Measurements from ENCODE around the gene DHRS11. TPM values are rescaled to one million over a fixed set of nuclear protein-coding genes. Genes with fewer than 3 reads are reported as not detected.
A peak's percentile ranks its signal among the peaks of the same experiment; 100 is the strongest.

DHRS11 gene
- total RNA-seq, 5 donors from 2014 or later (not counting 1 experiment from before 2014, with no cell fraction given) = 2.6 to 9.7 (median 6.3) TPM

GRCh38 chr17:36608794-36609497 lies 17.3 kb downstream of the DHRS11 start:
- 84% methylated on average over 19 of the region's 24 CpGs for WGBS (ENCODE audit: insufficient coverage)
- ChIA-PET POLR2A (no interaction called here), CTCF (no interaction called here)
- peak in 1 of 35 experiments; percentile 10 for DNase-seq
- Mint-ChIP-seq H3K36me3 (peaks cover 5% of the 10 kb centered on the region), H3K9me3 (no peaks in the 10 kb centered on the region), H3K4me1 (peaks cover 29 to 31% (median 29%) of the 10 kb centered on the region in 3 donors), H3K4me3 (no peak overlapping the region), H3K27ac (no peak overlapping the region), H3K27me3 (no peaks in the 10 kb centered on the region)
- H3K27ac ChIP-seq (ENCODE audit: low read length) = no peak overlapping the region
- H3K36me3 ChIP-seq (ENCODE audit: control insufficient read depth in 2 of 2, extremely low read depth in 1 of 2, insufficient read depth in 1 of 2, low read length in 1 of 2) = peaks cover 4 to 5% of the 10 kb centered on the region in 2 donors
- H3K9me3 ChIP-seq = no peaks in the 10 kb centered on the region
- H3K4me3 ChIP-seq (ENCODE audit: control insufficient read depth in 1 of 2, extremely low read depth in 1 of 2, low read length in 1 of 2) = no peak overlapping the region
- peak in 1 of 4 experiments; percentile 22 for ATAC-seq (replicated peaks in 1 of 4)
- H3K4me1 ChIP-seq (ENCODE audit: control insufficient read depth in 1 of 2, extremely low read depth in 1 of 2, insufficient read depth in 2 of 2, low read length in 2 of 2) = peaks cover 0 to 16% of the 10 kb centered on the region in 2 experiments
- peaks cover 0 to 4% of the 10 kb centered on the region in 2 experiments for H3K27me3 ChIP-seq (replicated peaks in 1 of 2; ENCODE audit: control insufficient read depth in 2 of 2, extremely low read depth in 1 of 2, insufficient read depth in 2 of 2, low read length in 1 of 2)

DNA sequence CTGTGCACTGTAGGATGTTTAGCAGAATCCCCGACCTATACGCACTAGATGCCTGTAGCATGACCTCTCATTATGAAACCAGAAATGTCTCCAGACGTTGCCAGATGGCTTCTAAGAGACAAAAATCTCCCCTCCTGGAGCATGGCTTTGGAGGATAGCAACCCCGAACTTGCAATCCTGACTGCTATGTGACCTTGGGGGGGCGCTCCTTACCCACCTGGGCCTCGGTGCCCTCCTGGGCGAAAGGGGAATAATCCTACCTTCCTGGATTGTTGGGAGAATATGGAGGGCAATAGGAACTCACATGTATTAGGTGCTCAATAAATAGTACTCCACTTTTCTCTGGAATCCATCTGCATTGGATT lies 17.8 kb downstream of the DHRS11 start:
- Mint-ChIP-seq H3K27me3 (no peaks in the 10 kb centered on the region), H3K4me3 (no peak overlapping the region), H3K4me1 (peaks cover 24 to 25% (median 24%) of the 10 kb centered on the region in 3 donors), H3K36me3 (peaks cover 5% of the 10 kb centered on the region), H3K27ac (no peak overlapping the region), H3K9me3 (no peaks in the 10 kb centered on the region)
- no peak for ATAC-seq (replicated peaks in 1 of 4)
- no peak overlapping the region for H3K27ac ChIP-seq (ENCODE audit: low read length)
- DNase-seq = no peak
- H3K4me3 ChIP-seq (ENCODE audit: control insufficient read depth in 1 of 2, extremely low read depth in 1 of 2, low read length in 1 of 2) = no peak overlapping the region
- H3K9me3 ChIP-seq = no peaks in the 10 kb centered on the region
- H3K36me3 ChIP-seq (ENCODE audit: control insufficient read depth in 2 of 2, extremely low read depth in 1 of 2, insufficient read depth in 1 of 2, low read length in 1 of 2) = peaks cover 4 to 5% of the 10 kb centered on the region in 2 donors
- H3K27me3 ChIP-seq (replicated peaks in 1 of 2; ENCODE audit: control insufficient read depth in 2 of 2, extremely low read depth in 1 of 2, insufficient read depth in 2 of 2, low read length in 1 of 2) = peaks cover 0 to 6% of the 10 kb centered on the region in 2 experiments
- peaks cover 0 to 12% of the 10 kb centered on the region in 2 experiments for H3K4me1 ChIP-seq (ENCODE audit: control insufficient read depth in 1 of 2, extremely low read depth in 1 of 2, insufficient read depth in 2 of 2, low read length in 2 of 2)
- POLR2A ChIA-PET = no interaction called here
- CTCF ChIA-PET = no interaction called here
- 100% methylated on average over 2 of the region's 7 CpGs for WGBS (ENCODE audit: insufficient coverage)

GRCh38 chr17:36610474-36610873 lies 18.8 kb downstream of the DHRS11 start:
- Histone ChIP-seq H3K36me3 (ENCODE audit: control insufficient read depth in 2 of 2, extremely low read depth in 1 of 2, insufficient read depth in 1 of 2, low read length in 1 of 2) (peaks cover 4 to 5% of the 10 kb centered on the region in 2 donors), H3K4me3 (ENCODE audit: control insufficient read depth in 1 of 2, extremely low read depth in 1 of 2, low read length in 1 of 2) (no peak overlapping the region), H3K9me3 (no peaks in the 10 kb centered on the region), H3K4me1 (ENCODE audit: control insufficient read depth in 1 of 2, extremely low read depth in 1 of 2, insufficient read depth in 2 of 2, low read length in 2 of 2) (peaks cover 0 to 12% of the 10 kb centered on the region in 2 experiments), H3K27me3 (replicated peaks in 1 of 2; ENCODE audit: control insufficient read depth in 2 of 2, extremely low read depth in 1 of 2, insufficient read depth in 2 of 2, low read length in 1 of 2) (peaks cover 0 to 9% of the 10 kb centered on the region in 2 experiments), H3K27ac (ENCODE audit: low read length) (no peak overlapping the region)
- no peak for ATAC-seq (replicated peaks in 1 of 4)
- 100% methylated on average over 1 of the region's 6 CpGs for WGBS (ENCODE audit: insufficient coverage)
- CTCF ChIA-PET = interaction anchor here in 1 of 2 donors (0.6 to 0.9 kb wide), 2 partner anchors 43 to 97 kb away, joined by 3 to 9 read pairs; no protein-coding TSS in a partner anchor
- POLR2A ChIA-PET = no interaction called here
- Mint-ChIP-seq H3K27ac (no peak overlapping the region), H3K4me3 (no peak overlapping the region), H3K9me3 (no peaks in the 10 kb centered on the region), H3K36me3 (peaks cover 5% of the 10 kb centered on the region), H3K4me1 (peaks cover 15 to 18% (median 16%) of the 10 kb centered on the region in 3 donors), H3K27me3 (no peaks in the 10 kb centered on the region)
- DNase-seq = no peak

- DNase-seq = no peak
- Mint-ChIP-seq H3K27me3 (no peaks in the 10 kb centered on the region), H3K36me3 (peaks cover 5% of the 10 kb centered on the region), H3K9me3 (no peaks in the 10 kb centered on the region), H3K4me3 (no peak overlapping the region), H3K4me1 (peaks cover 7 to 11% (median 9%) of the 10 kb centered on the region in 3 donors), H3K27ac (no peak overlapping the region)
- WGBS (ENCODE audit: insufficient coverage) = 94% methylated on average over 2 of the region's 9 CpGs
- Histone ChIP-seq H3K4me3 (ENCODE audit: control insufficient read depth in 1 of 2, extremely low read depth in 1 of 2, low read length in 1 of 2) (no peak overlapping the region), H3K27me3 (replicated peaks in 1 of 2; ENCODE audit: control insufficient read depth in 2 of 2, extremely low read depth in 1 of 2, insufficient read depth in 2 of 2, low read length in 1 of 2) (peaks cover 0 to 13% of the 10 kb centered on the region in 2 experiments), H3K4me1 (ENCODE audit: control insufficient read depth in 1 of 2, extremely low read depth in 1 of 2, insufficient read depth in 2 of 2, low read length in 2 of 2) (peaks cover 0 to 12% of the 10 kb centered on the region in 2 experiments), H3K36me3 (ENCODE audit: control insufficient read depth in 2 of 2, extremely low read depth in 1 of 2, insufficient read depth in 1 of 2, low read length in 1 of 2) (peaks cover 4 to 5% of the 10 kb centered on the region in 2 donors), H3K9me3 (no peaks in the 10 kb centered on the region), H3K27ac (ENCODE audit: low read length) (no peak overlapping the region)
- ChIA-PET CTCF (interaction anchor here (0.6 to 0.9 kb wide), 2 partner anchors 44 to 94 kb away, joined by 3 read pairs; no protein-coding TSS in a partner anchor), POLR2A (no interaction called here)
- no peak for ATAC-seq (replicated peaks in 1 of 4)
These were observed 19.8 kb downstream of the DHRS11 start for GRCh38 chr17:36611345-36612072.

DNA sequence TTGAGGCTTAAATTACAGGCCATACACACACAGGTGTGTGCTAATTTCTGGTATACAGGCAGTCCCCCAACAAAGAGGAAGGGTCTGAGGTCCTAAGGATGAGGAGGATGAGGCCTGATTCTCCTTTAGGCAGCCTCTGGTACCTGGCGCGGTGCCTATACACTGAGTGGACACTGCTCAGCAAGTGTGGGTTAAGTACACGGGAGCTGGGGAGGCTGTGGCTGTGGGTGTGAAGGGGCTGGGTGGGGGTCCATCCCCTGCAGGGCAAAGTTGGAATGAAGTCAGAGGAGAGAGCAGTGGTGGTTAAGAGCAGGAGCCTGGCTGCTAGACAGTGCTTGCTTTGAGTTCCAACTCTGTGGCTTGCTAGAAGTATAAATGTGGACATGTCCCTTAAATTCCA lies 20.6 kb downstream of the DHRS11 start:
- DNase-seq (no peak), ATAC-seq (replicated peaks in 1 of 4) (no peak)
- Mint-ChIP-seq H3K4me1 (peaks cover 7 to 11% (median 9%) of the 10 kb centered on the region in 3 donors), H3K36me3 (peaks cover 5% of the 10 kb centered on the region), H3K4me3 (no peak overlapping the region), H3K27ac (no peak overlapping the region), H3K9me3 (no peaks in the 10 kb centered on the region), H3K27me3 (no peaks in the 10 kb centered on the region)
- ChIA-PET POLR2A (interaction anchor here in 1 of 2 donors (0.6 kb wide), 1 partner anchor 1219 kb away, joined by 4 read pairs; no protein-coding TSS in a partner anchor), CTCF (no interaction called here)
- Histone ChIP-seq H3K27ac (ENCODE audit: low read length) (no peak overlapping the region), H3K4me3 (ENCODE audit: control insufficient read depth in 1 of 2, extremely low read depth in 1 of 2, low read length in 1 of 2) (no peak overlapping the region), H3K27me3 (replicated peaks in 1 of 2; ENCODE audit: control insufficient read depth in 2 of 2, extremely low read depth in 1 of 2, insufficient read depth in 2 of 2, low read length in 1 of 2) (peaks cover 0 to 17% of the 10 kb centered on the region in 2 experiments), H3K4me1 (ENCODE audit: control insufficient read depth in 1 of 2, extremely low read depth in 1 of 2, insufficient read depth in 2 of 2, low read length in 2 of 2) (peaks cover 0 to 12% of the 10 kb centered on the region in 2 experiments), H3K9me3 (no peaks in the 10 kb centered on the region), H3K36me3 (ENCODE audit: control insufficient read depth in 2 of 2, extremely low read depth in 1 of 2, insufficient read depth in 1 of 2, low read length in 1 of 2) (peaks cover 4 to 5% of the 10 kb centered on the region in 2 donors)
- WGBS (ENCODE audit: insufficient coverage) = 86% methylated on average over 3 of the region's 3 CpGs

- CTCF ChIA-PET = no interaction called here
- Mint-ChIP-seq H3K36me3 (no peaks in the 10 kb centered on the region), H3K27ac (no peak overlapping the region)
These were observed 21.5 kb downstream of the DHRS11 start for GRCh38 chr17:36613155-36613554.

More at GRCh38 chr17:36613155-36613554, 21.5 kb downstream of the DHRS11 start:
- DNase-seq (no peak), ATAC-seq (replicated peaks in 1 of 4) (no peak)
- POLR2A ChIA-PET = interaction anchor here in 1 of 2 donors (0.6 kb wide), 1 partner anchor 1220 kb away, joined by 4 read pairs; no protein-coding TSS in a partner anchor
- H3K36me3 ChIP-seq (ENCODE audit: control insufficient read depth in 2 of 2, extremely low read depth in 1 of 2, insufficient read depth in 1 of 2, low read length in 1 of 2) = peaks cover 0 to 2% of the 10 kb centered on the region in 2 donors
- Mint-ChIP-seq H3K27me3 (peaks cover 0 to 4% of the 10 kb centered on the region in 2 donors), H3K4me3 (no peak overlapping the region), H3K4me1 (peaks cover under 1 to 8% (median 7%) of the 10 kb centered on the region in 3 donors), H3K9me3 (no peaks in the 10 kb centered on the region)
- no peak overlapping the region for H3K27ac ChIP-seq (ENCODE audit: low read length)
- no peak overlapping the region for H3K4me3 ChIP-seq (ENCODE audit: control insufficient read depth in 1 of 2, extremely low read depth in 1 of 2, low read length in 1 of 2)
- peaks cover 0 to 10% of the 10 kb centered on the region in 2 experiments for H3K4me1 ChIP-seq (ENCODE audit: control insufficient read depth in 1 of 2, extremely low read depth in 1 of 2, insufficient read depth in 2 of 2, low read length in 2 of 2)
- H3K27me3 ChIP-seq (replicated peaks in 1 of 2; ENCODE audit: control insufficient read depth in 2 of 2, extremely low read depth in 1 of 2, insufficient read depth in 2 of 2, low read length in 1 of 2) = peaks cover 0 to 25% of the 10 kb centered on the region in 2 experiments
- WGBS (ENCODE audit: insufficient coverage) = 91% methylated on average over 4 of the region's 4 CpGs
- H3K9me3 ChIP-seq = no peaks in the 10 kb centered on the region

Measured in T-cell (primary cell).